Left kidney (tissue), 2 donors: ENCODE data around the gene PXDN. TPM values are rescaled to one million over a fixed set of nuclear protein-coding genes. Genes with fewer than 3 reads are reported as not detected.

ENCODE experiments used
- DNase-seq: peaks from one replicate; pipeline ENCODE4 v3.0.0-alpha.2; 2013
- polyA plus RNA-seq: library from polyadenylated mRNA; unstranded; fragments of 120-200 nt; gene quantifications from one replicate; pipeline ENCODE4 v1.2.1, GENCODE V29; 2013; ENCODE audit not compliant: insufficient read length

Gene PXDN
- polyA plus RNA-seq, 1 donor = 154 TPM

DNA sequence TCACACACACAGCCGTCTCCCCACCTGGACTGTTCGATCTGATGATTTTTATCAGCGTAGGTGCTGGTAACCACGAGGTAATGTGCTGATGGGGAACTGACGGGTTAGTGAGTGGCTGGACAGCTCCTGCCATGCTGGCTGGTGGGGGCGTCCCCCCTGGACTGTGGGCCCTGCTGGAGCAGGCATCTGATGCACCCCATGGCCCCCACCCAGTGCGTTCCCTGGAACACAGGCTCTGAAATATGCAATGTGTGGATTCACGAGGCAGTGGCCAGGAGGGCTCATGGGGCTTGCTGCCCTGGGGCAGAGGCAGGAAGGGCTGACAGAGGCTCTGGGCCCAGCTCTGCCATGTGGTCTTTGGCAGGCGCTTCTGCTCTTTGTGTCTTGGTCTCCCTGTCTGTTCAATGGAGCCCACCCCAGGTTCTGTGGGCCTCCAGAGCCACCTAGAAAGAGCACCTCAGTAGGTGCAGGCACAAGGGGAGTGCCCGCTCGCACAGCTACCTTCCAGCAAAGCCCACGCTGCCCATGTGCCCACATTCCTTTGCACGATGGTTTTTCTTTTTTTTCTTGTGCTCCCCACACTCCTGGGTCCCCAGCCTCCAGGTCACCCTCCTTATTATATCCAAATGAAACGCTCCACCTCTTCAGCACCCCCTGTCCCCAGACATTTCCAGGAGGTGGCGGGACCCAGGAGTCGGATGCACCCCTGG, 10.3 kb upstream of the PXDN start:
- no peak for DNase-seq

DNA sequence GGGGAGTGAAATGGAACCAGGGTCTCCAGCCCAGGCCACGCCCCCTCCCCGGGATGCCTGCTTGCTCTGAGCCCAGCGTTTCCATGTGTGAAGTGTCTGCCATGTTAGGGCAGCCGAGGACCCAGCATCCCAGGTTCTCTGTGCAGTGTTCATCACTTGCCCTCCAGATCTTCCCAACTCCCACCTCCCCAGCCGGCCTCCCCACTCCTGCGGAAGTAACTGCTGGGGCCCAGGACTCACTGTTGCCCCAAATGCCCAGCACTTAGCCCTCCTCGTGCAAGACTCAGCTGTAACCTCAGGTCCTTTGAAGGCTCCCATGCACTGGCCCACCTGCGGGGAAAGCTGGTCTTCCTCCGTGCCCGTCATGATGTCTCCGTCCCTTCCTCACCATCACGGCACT, 9.7 kb upstream of the PXDN start:
- DNase-seq = no peak

DNA sequence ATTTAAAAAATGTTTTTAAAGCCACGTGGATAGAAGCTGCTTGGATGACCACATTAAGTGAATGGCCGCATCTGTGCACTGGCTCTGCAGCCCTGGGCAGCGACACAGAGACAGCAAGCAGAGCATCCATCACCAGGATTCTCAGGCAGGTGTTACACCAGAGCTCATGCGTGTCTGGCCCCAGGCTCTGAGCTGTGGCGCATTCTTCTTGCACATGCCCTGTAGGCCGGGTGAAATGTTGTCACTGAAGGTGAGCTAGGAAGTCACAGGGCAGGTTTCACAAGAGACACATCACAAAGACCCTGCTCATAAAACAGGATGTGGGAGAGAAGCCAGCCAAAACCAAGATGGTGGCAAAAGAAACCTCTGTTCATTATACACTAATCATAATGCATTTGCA, 8.4 kb upstream of the PXDN start:
- DNase-seq = no peak

DNA sequence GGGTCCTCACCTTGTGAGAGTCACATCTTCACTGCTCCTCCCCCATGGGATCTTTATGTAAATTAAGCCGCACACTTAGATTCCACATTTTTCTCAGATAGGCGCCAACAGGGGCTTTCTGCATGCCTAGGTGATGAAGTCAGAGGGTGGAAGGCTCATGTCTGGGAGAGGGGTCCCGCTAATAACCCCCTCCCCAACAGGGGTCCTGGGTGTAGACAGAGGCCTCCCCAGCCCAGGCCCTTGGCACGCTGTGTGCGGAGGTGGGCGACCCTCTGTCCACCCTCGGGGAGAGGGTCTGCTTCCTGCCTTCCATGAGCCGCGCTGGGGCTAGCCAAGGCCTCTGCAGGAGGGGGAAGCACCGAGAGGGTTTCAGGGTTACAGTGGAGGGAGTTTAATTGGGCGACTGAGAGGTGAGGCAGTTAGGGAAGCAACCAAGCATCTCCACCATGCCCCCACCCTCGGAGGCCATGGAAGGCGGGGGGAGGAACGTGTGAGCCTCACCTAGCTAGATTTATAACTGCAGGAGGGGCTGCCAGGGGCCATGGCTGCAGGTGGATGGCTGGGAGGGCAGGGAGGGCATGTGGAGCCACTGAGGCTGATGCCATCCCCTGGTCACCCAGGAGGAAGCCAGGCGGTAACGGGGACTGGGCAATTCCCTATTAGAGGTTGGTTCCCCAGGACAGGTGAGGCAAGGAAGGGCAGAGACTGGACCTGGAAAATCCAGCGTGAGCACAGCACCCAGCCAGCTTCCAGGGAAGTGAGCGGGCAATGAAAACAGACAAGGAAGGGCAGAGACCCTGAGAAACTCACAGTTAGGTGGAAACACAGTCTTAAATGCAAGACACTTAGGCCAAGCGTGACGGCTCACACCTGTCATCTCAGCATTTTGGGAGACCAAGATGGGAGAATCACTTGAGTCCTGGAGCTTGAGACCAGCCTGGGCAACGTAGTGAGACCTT, 7.7 kb upstream of the PXDN start:
- no peak for DNase-seq

DNA sequence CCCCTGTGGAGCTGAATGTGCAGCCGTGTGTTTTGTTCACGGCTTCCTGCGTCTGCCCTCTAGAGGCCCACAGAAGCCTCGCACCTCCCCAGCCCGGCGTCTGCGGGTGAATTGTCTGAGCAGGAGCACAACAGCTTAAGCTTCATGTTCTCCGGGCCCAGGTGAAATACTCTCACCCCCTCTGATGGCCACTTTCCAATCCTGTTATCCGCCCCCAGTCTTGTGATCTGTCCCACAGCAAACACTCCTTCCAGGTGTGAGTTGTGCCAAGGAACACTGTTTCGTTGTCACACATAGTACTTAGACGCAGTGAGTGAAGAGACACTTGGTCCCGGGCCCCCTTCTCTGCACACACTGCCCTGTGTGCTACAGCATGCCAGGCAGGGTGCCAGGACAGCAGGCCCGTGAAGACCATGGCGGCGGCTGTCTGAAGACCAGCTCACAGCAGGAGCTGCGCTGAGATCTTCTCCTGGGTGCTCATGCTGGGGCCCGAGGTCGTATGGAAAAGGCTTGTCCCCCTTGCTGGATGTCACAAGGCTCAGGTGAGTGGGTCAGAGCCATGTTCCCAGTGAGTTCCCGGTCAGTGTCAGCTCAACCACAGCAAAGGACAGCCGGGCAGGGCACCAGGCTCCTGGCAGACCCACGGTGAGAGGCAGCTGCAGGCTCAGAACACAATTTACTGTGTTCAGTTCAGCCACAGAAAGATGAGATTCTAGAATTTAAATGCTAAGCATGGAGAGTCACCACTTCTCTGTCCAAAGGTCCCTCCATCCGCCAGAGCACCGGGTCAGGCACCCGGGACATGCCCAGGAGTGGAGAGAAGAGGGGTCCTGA, 6.8 kb upstream of the PXDN start:
- DNase-seq = no peak

DNA sequence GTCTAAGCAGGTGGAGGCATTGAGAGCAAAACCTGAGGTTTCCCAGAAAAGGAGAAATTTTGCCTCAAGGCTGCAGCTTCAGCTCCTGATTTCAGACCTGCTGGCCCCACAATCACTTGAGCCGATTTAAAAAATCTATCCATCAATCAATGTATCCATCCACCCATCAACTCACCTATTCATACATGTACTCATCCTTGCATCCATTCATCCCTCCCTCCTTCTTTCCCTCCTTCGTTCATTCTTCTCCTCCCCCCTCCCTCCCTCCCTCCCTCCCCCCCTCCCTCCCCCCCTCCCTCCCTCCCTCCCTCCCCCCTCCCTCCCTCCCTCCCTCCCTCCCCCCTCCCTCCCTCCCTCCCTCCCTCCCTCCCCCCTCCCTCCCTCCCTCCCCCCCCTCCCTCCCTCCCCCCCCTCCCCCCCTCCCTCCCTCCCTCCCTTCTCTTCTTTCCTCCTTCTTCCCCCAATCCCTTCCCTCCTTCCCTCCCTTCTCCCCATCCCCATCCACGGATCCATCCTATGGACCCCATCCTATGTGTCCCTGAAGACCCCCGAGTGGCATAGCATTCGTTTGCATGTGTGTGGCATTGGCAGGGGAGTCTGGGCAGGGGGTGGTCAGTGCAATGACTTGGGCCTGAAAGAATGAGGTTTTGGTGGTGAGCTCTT, 6.1 kb upstream of the PXDN start:
- DNase-seq = no peak

DNA sequence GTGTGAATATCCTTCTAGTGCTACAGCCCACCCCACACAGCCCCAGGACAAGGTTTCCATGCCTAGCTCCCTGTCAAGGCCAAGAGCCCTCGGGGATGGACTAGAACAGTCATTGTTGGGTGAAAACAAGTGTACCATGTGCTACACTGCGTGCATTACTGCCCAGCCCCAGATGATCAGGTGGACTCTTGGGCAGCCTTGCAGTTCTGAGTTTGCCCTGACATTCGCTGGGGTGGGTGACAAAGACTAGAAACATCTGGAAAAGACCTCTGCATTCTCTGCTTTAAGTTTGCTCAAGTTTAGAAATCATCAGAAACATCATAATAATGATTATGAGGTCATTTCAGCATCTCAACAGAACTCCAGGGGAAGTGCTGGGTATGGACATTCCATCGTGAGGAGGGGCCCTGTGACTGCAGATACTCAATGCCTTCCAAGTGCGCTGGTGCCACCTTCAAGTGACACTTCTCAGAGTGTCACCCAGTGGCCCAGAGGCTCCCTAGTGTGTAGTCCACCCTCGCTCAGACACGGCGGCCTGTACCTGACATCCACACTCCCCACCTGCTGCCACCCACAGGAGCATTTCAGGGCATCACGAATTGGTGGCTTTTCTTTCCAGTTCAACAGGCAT, 5.3 kb upstream of the PXDN start:
- DNase-seq = no peak

DNA sequence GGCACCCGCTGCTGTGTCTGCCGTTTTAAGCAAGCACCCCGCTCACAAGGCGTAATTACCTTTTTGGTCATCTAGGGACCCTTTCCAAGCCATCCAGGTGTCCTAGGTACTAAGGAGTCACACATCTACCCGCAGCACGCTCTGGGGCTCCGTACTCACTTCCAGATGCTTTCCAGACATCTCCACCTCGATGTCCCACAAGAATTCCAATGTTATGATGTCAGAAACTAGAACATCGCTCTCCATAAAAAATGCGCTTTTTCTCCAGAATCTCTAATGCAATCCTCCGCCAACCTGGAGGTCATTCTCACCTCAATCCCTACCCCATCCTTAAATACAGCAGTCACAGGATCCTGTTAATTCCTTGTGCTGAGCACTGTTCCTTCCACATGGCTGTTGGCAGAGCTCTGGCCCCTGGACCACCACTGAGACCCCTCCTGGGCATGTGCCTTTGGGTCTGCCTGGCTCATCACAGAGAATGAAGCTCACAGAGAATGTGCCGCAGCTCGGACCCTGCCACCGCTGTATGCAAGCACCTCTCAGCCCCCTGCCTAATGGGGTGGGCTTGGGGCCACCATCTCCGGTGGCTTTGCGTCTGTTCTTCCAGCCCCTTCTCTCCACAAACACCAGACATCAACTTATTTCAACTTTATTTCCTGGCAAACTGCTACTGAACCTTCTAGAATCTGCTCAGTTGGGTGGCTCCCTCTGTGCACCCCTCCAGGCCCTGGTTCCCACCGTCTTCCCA, 4.6 kb upstream of the PXDN start:
- DNase-seq = no peak

DNA sequence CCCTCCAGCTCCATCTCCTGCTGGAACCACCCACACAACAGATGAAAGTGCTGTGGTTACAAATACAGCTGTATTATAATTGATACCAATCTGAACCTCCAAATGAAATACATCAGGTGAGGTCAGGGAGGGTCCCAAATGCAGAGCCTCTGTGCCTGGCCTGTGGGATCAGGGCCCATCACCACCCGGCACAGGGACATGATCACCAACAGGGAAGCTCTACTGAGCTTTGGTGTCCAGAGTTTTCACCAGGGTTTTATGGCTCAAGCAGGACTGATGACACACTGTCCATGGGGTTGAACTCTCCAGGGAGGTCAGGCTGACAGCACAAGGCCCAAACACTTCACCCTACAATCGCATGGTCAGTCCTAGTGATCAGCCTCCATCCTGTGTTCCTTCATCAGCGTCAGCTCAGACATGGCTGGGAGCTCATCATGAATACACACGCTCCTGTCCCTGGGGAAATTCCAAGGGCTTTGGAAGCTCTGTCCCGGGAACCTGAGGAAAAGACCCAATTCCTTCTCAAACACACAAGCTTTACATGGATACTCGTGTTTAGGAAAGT, 3.9 kb upstream of the PXDN start:
- DNase-seq = no peak

DNA sequence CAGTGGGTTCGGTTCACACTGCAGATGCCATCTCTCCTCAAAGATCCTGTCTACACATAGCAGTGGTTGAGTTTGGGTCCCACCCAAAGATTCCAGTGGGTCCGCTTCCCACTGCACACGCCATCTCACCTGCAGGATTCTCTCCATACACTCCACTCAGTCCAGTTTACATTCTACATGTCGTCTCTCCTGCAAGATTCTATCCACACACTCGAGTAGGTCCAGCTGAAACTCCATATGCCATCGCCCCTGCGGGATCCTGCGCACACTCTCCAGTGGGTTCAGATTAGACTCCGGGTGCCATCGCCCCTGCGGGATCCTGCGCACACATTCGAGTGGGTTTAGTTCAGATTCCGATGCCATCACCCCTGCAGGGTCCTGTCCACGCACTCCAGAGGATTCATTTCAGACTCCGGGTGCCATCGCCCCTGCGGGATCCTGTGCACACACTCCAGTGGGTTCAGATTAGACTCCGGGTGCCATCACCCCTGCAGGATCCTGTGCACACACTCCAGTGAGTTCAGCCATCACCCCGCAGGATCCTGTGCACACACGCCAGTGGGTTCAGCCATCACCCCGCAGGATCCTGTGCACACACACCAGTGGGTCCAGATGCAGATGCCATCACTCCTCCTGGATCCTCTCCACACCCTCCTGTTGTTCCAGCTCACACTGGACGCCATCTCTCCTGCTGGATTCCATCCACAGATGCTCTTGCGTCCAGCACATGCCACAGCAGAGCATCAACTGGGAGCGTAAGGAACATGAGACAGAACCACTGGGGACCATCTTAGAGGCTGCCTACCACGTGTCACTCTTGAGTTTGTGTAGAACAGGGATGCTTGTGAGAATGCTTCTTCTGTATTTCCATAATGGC, 3.0 kb upstream of the PXDN start:
- DNase-seq = no peak

DNA sequence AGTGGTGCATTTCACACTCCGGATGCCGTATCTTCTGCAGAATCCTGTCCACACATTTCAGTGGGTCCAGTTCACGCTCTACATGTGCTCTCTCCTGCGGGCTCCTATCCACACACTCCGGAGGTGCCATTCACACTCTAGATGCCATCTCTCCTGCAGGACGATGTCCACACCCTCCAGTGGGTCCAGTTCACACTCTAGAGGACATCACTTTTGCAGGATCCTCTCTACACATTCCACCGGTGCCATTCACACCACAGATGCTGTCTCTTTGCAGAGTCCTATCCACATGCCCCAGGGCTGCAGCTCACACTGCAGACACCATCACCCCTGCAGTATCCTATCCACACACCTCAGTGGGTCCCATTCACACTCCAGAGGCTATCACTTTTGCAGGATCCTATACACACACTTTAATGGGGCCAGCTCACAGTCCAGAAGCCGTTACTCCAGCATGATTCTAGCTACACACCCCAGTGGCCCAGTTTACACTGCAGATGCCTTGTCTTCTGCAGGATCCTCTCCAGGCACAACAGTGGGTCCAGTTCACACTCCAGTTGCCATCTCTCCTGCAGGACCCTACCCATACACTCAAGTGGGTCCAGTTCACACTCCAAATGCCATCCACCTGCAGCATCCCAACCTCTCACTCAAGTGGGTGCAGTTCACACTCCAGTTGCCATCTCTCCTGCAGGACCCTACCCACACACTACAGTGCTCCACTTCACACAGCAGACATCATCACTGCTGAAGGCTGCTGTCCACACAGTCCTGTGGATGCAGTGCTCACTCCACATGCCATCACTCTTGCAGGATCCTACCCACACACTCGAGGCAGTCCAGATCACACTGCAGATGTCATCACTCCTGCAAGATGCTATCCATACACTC, 2.1 kb upstream of the PXDN start:
- no peak for DNase-seq

DNA sequence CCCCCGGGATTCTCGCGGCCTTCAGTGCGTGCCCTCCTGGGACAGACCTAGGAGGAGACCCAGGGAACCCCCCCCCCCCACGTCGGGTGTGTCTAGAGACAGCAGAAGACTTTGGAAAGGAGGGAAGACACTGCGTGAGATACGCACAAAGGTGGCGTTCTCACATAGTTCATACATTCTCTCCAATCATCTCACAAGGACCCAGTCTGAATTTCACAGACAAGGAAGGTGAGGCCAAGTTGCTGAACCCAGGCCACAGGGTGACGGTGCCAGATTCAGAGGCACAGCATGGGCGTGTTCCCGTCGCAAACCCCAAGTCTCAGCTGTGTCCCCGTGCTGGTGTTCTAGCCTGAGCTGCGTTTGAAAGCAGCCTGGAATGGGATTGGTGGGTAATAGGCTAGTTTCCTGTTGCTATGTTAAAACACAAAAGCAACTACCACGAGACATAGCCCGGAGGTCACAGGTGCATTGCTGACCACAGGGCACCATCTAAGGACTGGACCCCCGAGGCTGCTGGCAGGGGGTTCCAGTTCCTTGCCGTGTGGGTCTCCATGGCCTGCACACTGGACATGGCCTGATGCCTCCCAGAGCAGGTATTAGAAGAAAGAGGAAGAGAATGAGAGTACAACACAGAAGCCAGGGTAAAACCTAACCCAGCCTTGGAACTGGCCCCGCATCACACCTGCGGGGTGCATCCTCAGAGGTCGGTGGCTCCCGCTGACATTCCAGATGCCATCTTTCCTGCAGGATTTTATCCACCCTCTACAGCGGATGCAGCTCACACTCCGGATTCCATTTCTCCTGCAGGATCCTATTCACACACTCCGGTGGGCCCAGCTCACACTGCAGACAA, 1.1 kb upstream of the PXDN start:
- DNase-seq = no peak

DNA sequence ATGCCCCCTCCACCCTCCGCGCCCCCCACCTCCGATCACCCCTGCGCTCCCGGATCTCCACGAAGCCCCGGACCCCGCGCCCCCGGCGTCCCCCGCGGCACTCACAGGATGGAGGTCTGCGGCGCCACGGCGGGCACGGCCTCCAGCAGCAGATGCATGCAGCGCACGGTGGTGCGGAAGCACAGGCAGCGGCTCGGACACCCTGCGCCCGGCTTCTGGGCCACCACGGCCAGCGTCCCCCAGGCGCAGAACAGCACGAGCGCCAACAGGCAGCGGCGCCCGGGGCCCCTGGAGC, 217 bp downstream of the PXDN start:
- no peak for DNase-seq

DNA sequence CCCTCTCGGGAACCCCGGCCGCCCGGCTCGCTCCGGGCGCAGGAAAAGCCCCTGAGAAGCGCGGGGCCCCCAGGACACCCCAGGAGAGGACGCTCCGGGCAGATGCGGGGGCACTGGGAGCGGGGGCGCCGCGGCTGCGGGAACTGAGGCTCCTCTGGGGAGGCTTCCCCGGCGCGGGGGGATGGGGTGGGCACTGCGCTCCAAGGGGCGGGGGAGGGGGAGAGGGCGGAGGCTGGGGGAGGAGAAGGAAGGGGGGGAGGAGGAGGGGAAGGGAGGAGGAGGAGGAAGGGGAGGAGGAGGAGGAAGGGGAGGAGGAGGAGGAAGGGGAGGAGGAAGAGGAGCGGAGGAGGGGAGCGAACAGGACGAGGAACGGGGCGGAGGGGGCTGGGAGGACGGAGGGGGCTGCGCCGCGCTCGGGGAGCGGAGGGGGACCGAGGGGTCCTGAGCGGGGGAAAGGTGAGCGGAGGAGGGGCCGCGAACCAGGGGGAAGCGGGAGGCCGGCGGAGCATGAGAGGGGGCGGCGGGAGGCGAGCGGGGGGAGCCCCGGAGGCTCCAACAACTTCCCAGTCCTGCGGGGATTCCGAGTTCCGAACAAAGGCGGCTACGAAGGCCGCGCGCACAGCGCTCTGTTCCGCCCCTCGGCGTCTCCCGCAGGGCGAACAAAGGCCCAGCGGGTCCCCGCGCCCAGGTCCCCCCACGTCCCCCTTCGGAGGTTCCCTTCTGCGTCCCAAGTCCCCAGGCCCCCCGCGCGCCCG, 742 bp downstream of the PXDN start:
- DNase-seq = no peak

DNA sequence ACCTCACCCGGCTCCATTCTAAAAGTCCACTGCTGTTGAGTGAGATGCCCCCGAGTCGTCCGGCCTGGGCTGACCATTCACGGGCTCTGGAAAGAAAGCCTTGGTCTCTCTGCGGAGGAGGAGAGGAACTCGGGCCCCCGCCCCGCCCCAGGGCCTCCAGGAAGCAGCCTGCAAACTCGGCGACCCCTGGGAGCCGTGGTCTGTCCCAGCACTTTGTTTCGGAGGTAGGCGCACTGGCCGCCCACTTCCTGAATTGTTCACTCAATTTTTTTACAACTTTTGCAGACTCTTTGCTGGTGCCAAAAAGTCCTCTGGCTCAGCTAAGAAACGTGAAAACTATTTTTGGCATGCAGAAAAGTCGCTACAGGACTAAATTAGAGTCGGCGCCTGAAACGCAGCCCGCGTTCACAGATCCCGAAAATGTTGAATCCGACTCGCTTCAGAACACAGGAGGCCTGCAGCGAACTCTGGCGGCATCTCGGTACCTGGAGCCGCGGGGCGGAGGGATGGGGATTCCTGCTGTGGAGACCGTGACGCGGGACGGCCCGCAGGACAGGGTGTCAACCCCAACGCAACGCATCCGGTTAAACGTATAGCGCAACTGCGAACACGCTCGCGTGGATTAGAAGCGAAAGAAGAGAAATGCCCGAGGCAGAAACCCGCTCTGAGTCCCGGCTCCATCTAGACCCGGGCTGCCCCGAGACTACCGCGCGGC, 1.5 kb downstream of the PXDN start:
- DNase-seq = peak; percentile 87

DNA sequence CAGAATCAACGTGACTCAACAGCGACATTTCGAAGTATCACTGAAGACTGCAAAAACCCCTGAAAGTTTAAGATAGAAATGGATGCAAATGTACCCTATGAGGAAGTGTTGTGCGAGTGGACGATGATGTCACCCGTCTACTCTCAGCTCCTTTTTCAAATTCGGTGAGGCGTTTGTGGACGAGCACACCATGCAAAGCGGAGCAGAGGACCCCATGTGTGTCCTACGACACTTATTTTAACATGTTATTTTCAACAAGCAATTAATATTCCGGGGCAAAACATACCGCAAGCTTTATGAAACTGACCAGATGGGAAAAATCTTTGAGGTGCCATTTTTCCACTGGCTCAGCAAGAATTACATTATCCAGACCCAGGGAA, 2.0 kb downstream of the PXDN start:
- no peak for DNase-seq
